B cell (primary cell): ENCODE results near the gene TAS2R40. TPM values are rescaled to one million over a fixed set of nuclear protein-coding genes. Genes with fewer than 3 reads are reported as not detected.

Experiments
- ATAC-seq: fragments of 200-7000 bp; cut with Tn5 transposase; one replicate; pipeline ENCODE4 v1.10.0; 2021; ENCODE audit warnings: low read depth, mild to moderate bottlenecking, moderate number of reproducible peaks, moderate library complexity
- CTCF ChIA-PET: fragments of 350-600 bp; sonication (Branson Sonifier 250); formaldehyde crosslinking; loops from one replicate; lab custom pipeline; 2021; ENCODE audit warnings: antibody characterized with exemption, inconsistent platforms; lab: Charles Lee
- POLR2A ChIA-PET: fragments of 350-600 bp; sonication (Branson Sonifier 250); formaldehyde crosslinking; loops from one replicate; lab custom pipeline; 2021; ENCODE audit warnings: antibody characterized with exemption; lab: Charles Lee
- DNase-seq: peaks from one replicate; pipeline ENCODE4 v3.0.0; 2013
- H2AFZ ChIP-seq: 2 replicates; pipeline ENCODE4 v1.6.1; 2012; ENCODE audit warnings: mild to moderate bottlenecking, low read depth, low read length; ENCODE audit not compliant: insufficient read depth, poor library complexity, severe bottlenecking
- H3K27ac ChIP-seq, 2 donors: 1 replicate in 1 of 2; 2 replicates in 1 of 2; pipeline ENCODE4 v1.5.1; 2012 to 2013; ENCODE audit warnings: low read length in 2 of 2, mild to moderate bottlenecking in 2 of 2, moderate library complexity in 1 of 2
- H3K27me3 ChIP-seq, 4 experiments: fragments of 200-600 bp in 1 of 4; sonication (generic) in 1 of 4; replicated peaks in 1 of 4; 1 replicate in 2 of 4; 2 replicates in 2 of 4; pipeline versions ENCODE4 v1.6.1 to v1.7.0; 2013 to 2016; ENCODE audit warnings: low read length in 3 of 4, mild to moderate bottlenecking in 2 of 4, mixed read lengths in 1 of 4, moderate library complexity in 1 of 4; ENCODE audit not compliant: insufficient read depth in 4 of 4, control insufficient read depth in 3 of 4; ENCODE audit errors: control extremely low read depth in 1 of 4
- H3K36me3 ChIP-seq, 2 experiments: replicated peaks in 1 of 2; 1 replicate in 1 of 2; 2 replicates in 1 of 2; pipeline versions ENCODE4 v1.6.1 to v1.7.1; 2013; ENCODE audit warnings: low read length in 1 of 2; ENCODE audit not compliant: insufficient read depth in 2 of 2, control insufficient read depth in 1 of 2; ENCODE audit errors: control extremely low read depth in 1 of 2, extremely low read depth in 1 of 2
- H3K4me1 ChIP-seq, 2 donors: fragments of 200-600 bp in 1 of 2; sonication (generic) in 1 of 2; 1 replicate in 1 of 2; 2 replicates in 1 of 2; pipeline versions ENCODE4 v1.5.1 to v1.6.1; 2013 to 2017; ENCODE audit warnings: low read length in 2 of 2; ENCODE audit not compliant: control insufficient read depth in 2 of 2, insufficient read depth in 2 of 2
- H3K4me2 ChIP-seq: replicated peaks from 2 replicates; pipeline ENCODE3; 2012; ENCODE audit warnings: mild to moderate bottlenecking, low read depth, low read length; ENCODE audit not compliant: poor library complexity, severe bottlenecking
- H3K4me3 ChIP-seq, 5 experiments: fragments of 200-600 bp in 1 of 5; sonication (generic) in 1 of 5; 1 replicate in 3 of 5; 2 replicates in 2 of 5; pipeline versions ENCODE4 v1.5.1 to v1.7.0; 2011 to 2016; ENCODE audit warnings: low read length in 4 of 5, mild to moderate bottlenecking in 4 of 5, low read depth in 2 of 5, control low read depth in 1 of 5, moderate library complexity in 1 of 5; ENCODE audit not compliant: insufficient read depth in 1 of 5; ENCODE audit errors: control extremely low read depth in 1 of 5, extremely low read depth in 1 of 5
- H3K79me2 ChIP-seq: fragments of 200-600 bp; sonication (generic); one replicate; pipeline ENCODE4 v1.6.0; 2016; ENCODE audit warnings: low read length; ENCODE audit not compliant: control insufficient read depth, insufficient read depth
- H3K9ac ChIP-seq: fragments of 200-600 bp; sonication (generic); 2 replicates; pipeline ENCODE4 v1.6.1; 2017; ENCODE audit warnings: mild to moderate bottlenecking, low read length, moderate library complexity
- H3K9me3 ChIP-seq, 3 donors: one replicate each; pipeline versions ENCODE4 v1.6.1 to v1.7.1; 2013; ENCODE audit warnings: low read length in 2 of 3; ENCODE audit not compliant: control insufficient read depth in 2 of 3, insufficient read depth in 1 of 3; ENCODE audit errors: control extremely low read depth in 1 of 3
- H4K20me1 ChIP-seq: 2 replicates; pipeline ENCODE4 v1.6.0; 2012; ENCODE audit warnings: mild to moderate bottlenecking, low read length; ENCODE audit not compliant: insufficient read depth, control insufficient read depth, poor library complexity, severe bottlenecking
- H3K27ac Mint-ChIP-seq: one replicate; pipeline ENCODE4 v1.8.0; 2021; ENCODE audit warnings: mixed read lengths
- H3K27me3 Mint-ChIP-seq: one replicate; pipeline ENCODE4 v1.8.0; 2021; ENCODE audit warnings: mixed read lengths
- H3K4me1 Mint-ChIP-seq: one replicate; pipeline ENCODE4 v1.8.0; 2021; ENCODE audit warnings: mixed read lengths
- H3K4me3 Mint-ChIP-seq: one replicate; pipeline ENCODE4 v1.8.0; 2021; ENCODE audit warnings: mixed read lengths
- H3K9me3 Mint-ChIP-seq: one replicate; pipeline ENCODE4 v1.8.0; 2022; ENCODE audit warnings: mixed read lengths; ENCODE audit not compliant: insufficient read depth
- CTCF ChIP-seq: fragments of 200-600 bp; IDR thresholded peaks from one replicate; pipeline ENCODE4 v1.8.0; 2022; ENCODE audit warnings: antibody characterized with exemption, mild to moderate bottlenecking
- EZH2 ChIP-seq: IDR thresholded peaks from 2 replicates; pipeline ENCODE4 v1.6.1; 2012; ENCODE audit warnings: borderline replicate concordance, low read depth, mild to moderate bottlenecking, moderate library complexity, low read length; ENCODE audit not compliant: insufficient read depth, poor library complexity, severe bottlenecking
- WGBS: methylation state at CpG from one replicate; pipeline ENCODE4 v1.1.5; 2013; ENCODE audit warnings: missing lambda C conversion rate; ENCODE audit not compliant: insufficient coverage; 5-methylcytosine and 5-hydroxymethylcytosine counted together
- intact Hi-C: fragments of 100-400 bp; cut with micrococcal nuclease; formaldehyde crosslinking; loops from one replicate; pipeline ENCODE4 v1.10.0; 2022
- polyA plus RNA-seq: library from polyadenylated mRNA; depleted of rRNA; stranded (reverse); fragments of >200 nt; gene quantifications from 2 replicates; pipeline ENCODE4 v1.2.3, GENCODE V29; 2012
- total RNA-seq, 2 donors: library from RNA; stranded (reverse); fragments of 120-200 nt in 1 of 2; gene quantifications; 1 replicate in 1 of 2; 2 replicates in 1 of 2; pipeline versions ENCODE4 v1.2.3 to v1.2.4, GENCODE V29; 2013 to 2022

Gene TAS2R40
- total and polyA plus RNA-seq, 2 donors (not counting 1 experiment from before 2014, with no cell fraction given) = not detected

- no peak overlapping the region for H3K27ac Mint-ChIP-seq
- ChIA-PET POLR2A (no interaction called here), CTCF (no interaction called here)
- ATAC-seq (no peak), DNase-seq (no peak)
- Histone ChIP-seq H3K36me3 (no peaks in the 10 kb centered on the region), H3K27me3 (no peaks in the 10 kb centered on the region), H3K4me1 (peaks cover 26 to 29% of the 10 kb centered on the region in 2 donors), H3K9me3 (no peaks in the 10 kb centered on the region), H3K4me3 (no peak overlapping the region), H3K79me2 (no peaks in the 10 kb centered on the region), H2AFZ (no peak overlapping the region), H4K20me1 (no peaks in the 10 kb centered on the region), H3K27ac (no peak overlapping the region), H3K4me2 (no peak overlapping the region), H3K9ac (no peak overlapping the region)
- WGBS = no CpG with 5 or more reads among the region's 1 CpG
- H3K27me3 Mint-ChIP-seq = no peaks in the 10 kb centered on the region
- H3K9me3 Mint-ChIP-seq = no peaks in the 10 kb centered on the region
- TF ChIP-seq EZH2 = no peak
- no peak for TF ChIP-seq CTCF
- H3K4me3 Mint-ChIP-seq = no peak overlapping the region
- intact Hi-C loops = no loop called here
- H3K4me1 Mint-ChIP-seq = peaks cover 34% of the 10 kb centered on the region
These were observed 36.3 kb upstream of the TAS2R40 start for GRCh38 chr7:143185551-143185950.

- Histone ChIP-seq H3K4me1 (peaks cover under 1% of the 10 kb centered on the region in 2 donors), H3K4me3 (no peak overlapping the region), H3K36me3 (no peaks in the 10 kb centered on the region), H3K9ac (no peak overlapping the region), H3K27ac (no peak overlapping the region), H4K20me1 (no peaks in the 10 kb centered on the region), H3K9me3 (no peaks in the 10 kb centered on the region), H2AFZ (no peak overlapping the region), H3K4me2 (no peak overlapping the region), H3K27me3 (no peaks in the 10 kb centered on the region), H3K79me2 (no peaks in the 10 kb centered on the region)
- intact Hi-C loops = no loop called here
- Mint-ChIP-seq H3K27me3 (no peaks in the 10 kb centered on the region), H3K4me3 (no peak overlapping the region), H3K9me3 (no peaks in the 10 kb centered on the region), H3K4me1 (peaks cover 7% of the 10 kb centered on the region), H3K27ac (no peak overlapping the region)
- ATAC-seq (no peak), DNase-seq (no peak)
- no peak for TF ChIP-seq CTCF
- no peak for TF ChIP-seq EZH2
- ChIA-PET POLR2A (no interaction called here), CTCF (no interaction called here)
- WGBS = 93% methylated on average over 5 of the region's 6 CpGs
These were observed 32.8 kb upstream of the TAS2R40 start for GRCh38 chr7:143188994-143189393.
